GM06990 (cell line): ENCODE measurements around the gene MAPK8IP2.

Experiments used
- DNase-seq: peaks from one replicate; pipeline ENCODE4 v3.0.0-alpha.2; 2011; ENCODE audit not compliant: insufficient read length; ENCODE audit errors: extremely low read depth
- H3K27me3 ChIP-seq: replicated peaks from 2 replicates; pipeline ENCODE4 v1.6.0; 2011; ENCODE audit warnings: low read length; ENCODE audit not compliant: control insufficient read depth, insufficient read depth
- H3K36me3 ChIP-seq: 2 replicates; pipeline ENCODE4 v1.5.1; 2011; ENCODE audit warnings: low read length; ENCODE audit not compliant: control insufficient read depth, insufficient read depth
- H3K4me3 ChIP-seq: replicated peaks from 2 replicates; pipeline ENCODE4 v1.5.1; 2011; ENCODE audit warnings: low read depth, mild to moderate bottlenecking, control low read depth, low read length
- TF ChIP-seq, protein P1 (sequence below): IDR thresholded peaks from 2 replicates; pipeline ENCODE4 v1.5.1; 2011; ENCODE audit warnings: low read length, control low read depth, mild to moderate bottlenecking, inconsistent platforms; ENCODE audit not compliant: insufficient read depth, poor library complexity, severe bottlenecking

MAPK8IP2 gene

DNA sequence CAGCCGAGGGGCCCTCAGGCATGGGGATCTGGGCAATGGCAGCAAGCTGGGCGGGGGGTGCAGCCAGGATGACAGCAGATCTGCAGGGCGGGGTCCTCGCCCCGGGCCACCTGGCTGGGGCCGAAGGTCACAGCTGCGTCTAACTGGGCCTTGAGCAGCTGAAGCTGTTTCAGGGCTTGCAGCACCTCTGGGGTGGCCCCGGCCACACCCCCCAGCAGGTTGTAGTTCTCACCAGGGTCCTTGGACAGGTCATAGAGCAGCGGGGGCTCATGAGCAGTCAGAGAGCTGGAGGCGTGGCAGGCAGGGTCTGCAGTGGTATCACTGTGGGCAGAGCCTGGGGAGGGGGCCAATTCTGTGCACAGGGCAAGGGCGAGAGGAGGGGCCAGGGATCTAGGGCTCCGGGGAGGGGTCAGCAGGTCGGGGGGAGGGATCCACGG lies 24.6 kb downstream of the MAPK8IP2 start:
- no peaks in the 10 kb centered on the region for H3K27me3 ChIP-seq
- no peak overlapping the region for H3K4me3 ChIP-seq
- DNase-seq = no peak
- TF ChIP-seq, protein P1, sequence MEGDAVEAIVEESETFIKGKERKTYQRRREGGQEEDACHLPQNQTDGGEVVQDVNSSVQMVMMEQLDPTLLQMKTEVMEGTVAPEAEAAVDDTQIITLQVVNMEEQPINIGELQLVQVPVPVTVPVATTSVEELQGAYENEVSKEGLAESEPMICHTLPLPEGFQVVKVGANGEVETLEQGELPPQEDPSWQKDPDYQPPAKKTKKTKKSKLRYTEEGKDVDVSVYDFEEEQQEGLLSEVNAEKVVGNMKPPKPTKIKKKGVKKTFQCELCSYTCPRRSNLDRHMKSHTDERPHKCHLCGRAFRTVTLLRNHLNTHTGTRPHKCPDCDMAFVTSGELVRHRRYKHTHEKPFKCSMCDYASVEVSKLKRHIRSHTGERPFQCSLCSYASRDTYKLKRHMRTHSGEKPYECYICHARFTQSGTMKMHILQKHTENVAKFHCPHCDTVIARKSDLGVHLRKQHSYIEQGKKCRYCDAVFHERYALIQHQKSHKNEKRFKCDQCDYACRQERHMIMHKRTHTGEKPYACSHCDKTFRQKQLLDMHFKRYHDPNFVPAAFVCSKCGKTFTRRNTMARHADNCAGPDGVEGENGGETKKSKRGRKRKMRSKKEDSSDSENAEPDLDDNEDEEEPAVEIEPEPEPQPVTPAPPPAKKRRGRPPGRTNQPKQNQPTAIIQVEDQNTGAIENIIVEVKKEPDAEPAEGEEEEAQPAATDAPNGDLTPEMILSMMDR = no peak
- H3K36me3 ChIP-seq = peaks cover 7% of the 10 kb centered on the region

DNA sequence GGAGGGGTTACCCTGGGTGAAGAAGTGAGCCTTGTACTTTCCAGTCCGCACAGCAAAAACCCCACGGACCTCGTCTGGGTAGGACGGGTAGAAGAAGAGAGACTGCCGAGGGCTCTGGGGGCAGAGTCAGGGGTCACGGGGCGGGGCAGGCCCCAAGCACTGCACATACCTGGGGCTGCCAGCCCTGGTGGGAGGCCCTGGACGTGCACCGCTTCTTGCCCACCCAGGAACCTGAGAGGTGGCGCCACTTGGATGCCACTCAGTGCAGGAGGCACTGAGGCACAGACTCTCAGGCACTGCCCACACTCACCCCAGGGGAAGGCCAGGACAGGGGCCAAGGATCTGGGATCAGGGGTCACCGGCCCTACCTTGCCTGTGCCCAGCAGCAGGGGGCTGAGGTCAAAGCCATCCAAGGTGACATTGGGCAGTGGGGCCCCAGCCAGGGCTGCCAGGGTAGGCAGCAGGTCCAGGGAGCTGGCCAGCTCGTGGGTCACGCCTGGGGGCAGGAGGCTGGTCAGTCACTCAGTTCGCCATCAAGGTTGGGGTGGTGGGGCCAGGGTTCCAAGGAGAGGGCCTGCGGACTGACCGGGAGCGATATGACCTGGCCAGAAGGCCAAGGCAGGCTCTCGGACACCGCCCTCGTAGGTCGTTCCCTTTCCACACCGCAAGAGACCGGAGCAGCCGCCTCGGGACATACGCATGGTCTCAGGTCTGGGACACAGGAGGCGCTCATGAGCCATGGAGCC lies 25.1 kb downstream of the MAPK8IP2 start:
- peaks cover 7% of the 10 kb centered on the region for H3K36me3 ChIP-seq
- H3K27me3 ChIP-seq = no peaks in the 10 kb centered on the region
- DNase-seq = no peak
- H3K4me3 ChIP-seq = no peak overlapping the region
- TF ChIP-seq, protein P1 = no peak

DNA sequence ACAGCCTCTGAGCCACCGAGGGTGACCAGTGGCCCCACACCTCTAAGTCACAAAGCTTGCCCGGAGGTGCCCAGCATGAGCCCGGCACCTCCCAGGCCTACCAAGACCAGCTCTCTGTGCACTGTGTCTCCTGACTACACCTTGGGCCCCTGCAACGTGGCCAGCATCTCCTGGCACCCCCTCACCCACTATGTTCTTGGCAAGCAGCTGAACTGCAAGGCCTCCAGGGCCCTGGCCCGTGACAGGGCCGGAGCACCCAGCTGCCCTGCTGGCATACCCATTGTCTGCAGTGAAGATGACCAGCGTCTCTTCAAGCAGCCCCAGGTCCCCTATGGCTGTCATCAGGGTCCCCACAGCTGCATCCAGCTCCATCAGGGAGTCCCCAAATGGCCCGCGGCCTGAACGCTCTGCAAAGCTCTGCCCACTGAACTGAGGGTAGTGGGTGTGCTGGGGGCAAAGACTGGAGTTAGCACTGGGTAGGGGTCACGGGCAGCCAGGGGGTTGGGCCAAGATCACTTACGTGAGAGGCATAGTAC lies 25.8 kb downstream of the MAPK8IP2 start:
- no peak for DNase-seq

DNA sequence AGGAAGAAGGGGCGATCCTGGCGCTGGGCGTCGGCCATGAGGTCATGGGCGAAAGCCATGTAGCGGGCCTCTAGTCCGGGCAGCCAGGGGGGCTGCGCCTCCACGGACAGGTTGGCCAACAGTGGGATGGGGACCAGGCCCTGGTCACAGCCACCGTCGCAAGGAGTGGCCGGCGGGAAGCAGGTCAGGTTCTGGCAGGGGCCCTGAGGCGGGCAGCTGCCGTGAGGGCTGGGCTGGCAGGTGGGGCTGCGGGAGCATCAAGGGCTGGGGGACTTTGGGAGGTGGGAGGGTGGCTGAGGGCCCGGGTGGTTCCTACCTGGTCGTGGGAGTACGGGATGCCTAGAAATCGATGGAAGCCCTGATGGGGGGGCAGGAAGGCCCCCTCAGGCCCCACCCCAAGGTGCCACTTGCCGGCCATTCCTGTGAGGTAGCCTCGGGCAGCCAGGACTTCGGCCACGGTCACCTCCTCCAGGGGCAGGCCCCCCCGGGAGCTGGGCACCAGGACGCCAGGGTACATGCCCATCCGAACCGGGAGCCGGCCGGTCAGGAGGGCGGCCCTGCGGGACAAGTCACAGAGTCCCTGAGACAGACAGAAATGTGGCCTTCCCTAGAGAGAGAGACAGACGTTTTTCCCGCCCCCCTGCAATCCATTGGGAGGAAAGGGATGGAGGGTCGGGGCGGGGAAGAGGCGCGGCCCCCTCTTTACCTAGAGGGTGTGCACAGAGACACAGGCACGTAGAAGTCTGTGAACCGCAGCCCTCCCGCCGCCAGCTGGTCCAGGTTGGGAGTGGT lies 26.5 kb downstream of the MAPK8IP2 start:
- TF ChIP-seq, protein P1 = no peak
- peak overlapping the region; percentile 92 for H3K4me3 ChIP-seq
- peaks cover 7% of the 10 kb centered on the region for H3K36me3 ChIP-seq
- H3K27me3 ChIP-seq = no peaks in the 10 kb centered on the region
- no peak for DNase-seq

More for the DNA sequence above, 25.8 kb downstream of the MAPK8IP2 start:
- Histone ChIP-seq H3K4me3 (no peak overlapping the region), H3K27me3 (no peaks in the 10 kb centered on the region), H3K36me3 (peaks cover 7% of the 10 kb centered on the region)
- TF ChIP-seq, protein P1 = peak; percentile 8

DNA sequence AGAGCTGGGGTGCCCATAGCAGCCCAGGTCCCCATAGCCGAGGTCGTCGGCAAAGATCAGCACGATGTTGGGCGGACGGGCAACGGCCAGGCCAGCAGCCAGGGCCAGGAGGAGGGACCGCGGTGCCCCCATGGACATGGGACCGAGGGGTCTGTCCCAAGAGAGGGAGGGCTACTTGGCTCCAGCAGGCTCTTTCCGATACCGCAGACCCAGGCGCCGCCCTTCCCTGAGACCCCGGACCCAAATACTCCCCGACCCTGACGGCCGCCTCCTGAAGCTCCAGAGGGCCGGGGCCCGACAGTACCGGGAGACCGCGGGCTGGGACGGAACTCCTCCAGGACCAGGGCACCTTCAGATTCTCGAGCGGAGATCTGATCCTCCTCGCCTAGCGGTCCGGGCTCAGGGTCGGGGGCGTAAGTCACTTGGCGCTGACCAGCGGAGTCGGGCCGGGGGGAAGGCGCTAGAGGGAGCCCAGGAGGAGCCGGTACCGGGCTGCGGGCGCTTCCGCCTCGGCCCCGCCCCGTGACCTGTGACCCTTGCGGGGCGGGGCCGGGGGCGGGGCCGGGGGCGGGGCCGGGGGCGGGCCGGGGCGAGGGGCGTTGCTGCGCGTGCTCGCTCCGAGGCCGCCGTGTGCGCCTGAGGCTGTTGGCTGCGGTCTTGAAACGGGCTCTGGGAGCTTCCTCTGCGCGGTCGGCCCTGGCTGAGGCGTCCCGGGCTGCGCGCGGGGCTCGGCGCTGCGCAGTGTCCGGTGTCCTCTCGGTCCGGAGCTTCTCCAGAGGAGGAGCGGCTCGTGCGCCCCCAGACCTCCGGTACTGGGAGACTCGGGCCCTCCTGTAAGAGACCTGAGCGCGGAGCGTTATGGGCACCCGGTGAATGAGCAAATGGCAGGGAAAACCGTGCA lies 27.3 kb downstream of the MAPK8IP2 start, which contains the start of gene ARSA:
ARSA (minus strand) TSS at position 511 of the 901 bp plus-strand sequence; CDS start at position 138, 373 bp downstream.
- TF ChIP-seq, protein P1 = peak; percentile 61
- H3K36me3 ChIP-seq = peaks cover 7% of the 10 kb centered on the region
- peak; percentile 82 for DNase-seq
- H3K27me3 ChIP-seq = no peaks in the 10 kb centered on the region
- H3K4me3 ChIP-seq = peak within 1 kb of the TSS; percentile 92
